OCI-LY3 (cell line): Measurements from ENCODE around the gene STOX1.

Source experiments
- H2AFZ ChIP-seq: fragments of 200-600, 300-600 bp; shearing (Covaris generic); 2 replicates; pipeline ENCODE4 v1.6.0; 2014; ENCODE audit warnings: antibody characterized with exemption, low read depth, low read length
- H3K27ac ChIP-seq: fragments of 200-600, 300-600 bp; sonication (generic); 2 replicates; pipeline ENCODE4 v1.5.1; 2014; ENCODE audit warnings: mild to moderate bottlenecking, low read length, moderate library complexity, mixed read lengths
- H3K27me3 ChIP-seq: fragments of 200-600, 300-600 bp; sonication (generic); 2 replicates; pipeline ENCODE4 v1.6.1; 2014; ENCODE audit warnings: low read depth, low read length, mixed read lengths
- H3K36me3 ChIP-seq: fragments of 200-600, 300-600 bp; sonication (generic); replicated peaks from 2 replicates; pipeline ENCODE3; 2014; ENCODE audit warnings: low read depth, low read length, mixed read lengths
- H3K4me1 ChIP-seq: fragments of 300-600, 200-600 bp; sonication (generic); 2 replicates; pipeline ENCODE4 v1.6.1; 2014; ENCODE audit warnings: low read length, mixed read lengths
- H3K4me2 ChIP-seq: fragments of 200-600, 300-600 bp; sonication (generic); 2 replicates; pipeline ENCODE4 v1.6.1; 2014; ENCODE audit warnings: low read length, mixed read lengths
- H3K4me3 ChIP-seq: fragments of 300-600, 200-600 bp; sonication (generic); 2 replicates; pipeline ENCODE4 v1.5.1; 2014; ENCODE audit warnings: antibody characterized with exemption, mild to moderate bottlenecking, low read length, moderate library complexity
- H3K79me2 ChIP-seq: fragments of 300-600, 200-600 bp; shearing (Covaris generic); 2 replicates; pipeline ENCODE4 v1.6.1; 2014; ENCODE audit warnings: mild to moderate bottlenecking, low read length, mixed read lengths
- H3K9ac ChIP-seq: fragments of 300-600, 200-600 bp; shearing (Covaris generic); 2 replicates; pipeline ENCODE4 v1.6.0; 2014; ENCODE audit warnings: mild to moderate bottlenecking, low read length, moderate library complexity
- H3K9me3 ChIP-seq: fragments of 200-600, 300-600 bp; shearing (Covaris generic); 2 replicates; pipeline ENCODE4 v1.6.1; 2014; ENCODE audit warnings: low read length, mixed read lengths; ENCODE audit not compliant: insufficient read depth
- H4K20me1 ChIP-seq: fragments of 200-600, 300-600 bp; sonication (generic); 2 replicates; pipeline ENCODE4 v1.6.1; 2016; ENCODE audit warnings: low read length, mixed read lengths; ENCODE audit not compliant: insufficient read depth
- EZH2phosphoT487 ChIP-seq: fragments of 200-600 bp; shearing (Covaris generic); IDR thresholded peaks from 2 replicates; pipeline ENCODE4 v1.6.1; 2018; ENCODE audit warnings: antibody characterized with exemption, mixed run types, low read depth
- TF ChIP-seq, protein P1 (sequence below): fragments of 200-600, 300-600 bp; sonication (generic); IDR thresholded peaks from 2 replicates; pipeline ENCODE4 v1.5.1; 2014; ENCODE audit warnings: antibody characterized with exemption, low read length, low read depth

The STOX1 gene

DNA sequence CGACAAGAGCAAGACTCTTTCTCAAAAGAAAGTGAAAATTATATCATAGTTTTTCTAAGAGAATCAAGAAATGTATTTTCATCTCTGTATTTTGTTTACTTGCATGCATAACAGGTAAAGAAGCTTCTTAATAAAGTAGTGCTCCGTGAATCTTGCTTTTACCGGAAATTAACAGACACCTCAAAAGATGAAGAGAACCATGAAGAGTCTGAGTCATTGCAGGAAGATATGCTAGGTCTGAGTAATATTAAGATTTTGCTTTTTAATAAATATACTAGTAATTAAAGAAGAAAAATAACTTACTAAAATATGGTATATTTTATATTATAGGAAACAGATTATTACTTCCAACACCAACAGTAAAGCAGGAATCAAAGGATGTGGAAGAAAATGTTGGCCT, 39.5 kb upstream of the STOX1 start:
- H2AFZ ChIP-seq, result no peak overlapping the region
- TF ChIP-seq, protein P1, sequence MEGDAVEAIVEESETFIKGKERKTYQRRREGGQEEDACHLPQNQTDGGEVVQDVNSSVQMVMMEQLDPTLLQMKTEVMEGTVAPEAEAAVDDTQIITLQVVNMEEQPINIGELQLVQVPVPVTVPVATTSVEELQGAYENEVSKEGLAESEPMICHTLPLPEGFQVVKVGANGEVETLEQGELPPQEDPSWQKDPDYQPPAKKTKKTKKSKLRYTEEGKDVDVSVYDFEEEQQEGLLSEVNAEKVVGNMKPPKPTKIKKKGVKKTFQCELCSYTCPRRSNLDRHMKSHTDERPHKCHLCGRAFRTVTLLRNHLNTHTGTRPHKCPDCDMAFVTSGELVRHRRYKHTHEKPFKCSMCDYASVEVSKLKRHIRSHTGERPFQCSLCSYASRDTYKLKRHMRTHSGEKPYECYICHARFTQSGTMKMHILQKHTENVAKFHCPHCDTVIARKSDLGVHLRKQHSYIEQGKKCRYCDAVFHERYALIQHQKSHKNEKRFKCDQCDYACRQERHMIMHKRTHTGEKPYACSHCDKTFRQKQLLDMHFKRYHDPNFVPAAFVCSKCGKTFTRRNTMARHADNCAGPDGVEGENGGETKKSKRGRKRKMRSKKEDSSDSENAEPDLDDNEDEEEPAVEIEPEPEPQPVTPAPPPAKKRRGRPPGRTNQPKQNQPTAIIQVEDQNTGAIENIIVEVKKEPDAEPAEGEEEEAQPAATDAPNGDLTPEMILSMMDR, result no peak
- no peak for TF ChIP-seq EZH2phosphoT487
- H3K36me3 ChIP-seq, result peaks cover 18% of the 10 kb centered on the region

DNA sequence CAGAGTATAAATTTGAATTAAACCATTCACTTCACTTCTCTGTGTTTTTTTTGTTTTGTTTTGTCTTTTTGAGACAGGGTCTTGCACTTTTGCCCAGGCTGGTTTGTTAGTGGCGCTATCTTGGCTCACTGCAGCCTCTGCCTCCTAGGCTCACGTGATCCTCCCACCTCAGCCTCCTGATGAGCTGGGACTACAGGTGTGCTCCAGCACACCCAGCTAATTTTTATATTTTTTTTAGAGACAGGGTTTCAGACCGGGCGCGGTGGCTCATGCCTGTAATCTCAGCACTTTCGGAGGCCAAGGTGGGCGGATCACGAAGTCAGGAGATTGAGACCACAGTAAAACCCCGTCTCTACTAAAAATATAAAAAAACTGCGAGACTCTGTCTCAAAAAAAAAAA, 36.9 kb upstream of the STOX1 start:
- Histone ChIP-seq H3K4me3 (no peak overlapping the region), H3K9me3 (no peaks in the 10 kb centered on the region), H4K20me1 (peaks cover 2% of the 10 kb centered on the region; the same call in 1 of the 2 replicates), H3K4me1 (peaks cover 12% of the 10 kb centered on the region), H3K36me3 (peaks cover 22% of the 10 kb centered on the region), H3K79me2 (no peaks in the 10 kb centered on the region), H2AFZ (no peak overlapping the region), H3K27ac (no peak overlapping the region), H3K27me3 (no peaks in the 10 kb centered on the region), H3K4me2 (no peak overlapping the region), H3K9ac (no peak overlapping the region)
- TF ChIP-seq EZH2phosphoT487, result no peak
- TF ChIP-seq, protein P1, result no peak

More for the DNA sequence above, 39.5 kb upstream of the STOX1 start:
- peak overlapping the region; percentile 43 for H3K4me2 ChIP-seq
- H3K9me3 ChIP-seq, result no peaks in the 10 kb centered on the region
- no peak overlapping the region for H3K4me3 ChIP-seq
- H3K27ac ChIP-seq, result 0 out of 2 replicates have a peak overlapping the region, but pooled peaks have one; percentile 21
- no peaks in the 10 kb centered on the region for H3K27me3 ChIP-seq
- peaks cover 12% of the 10 kb centered on the region for H3K4me1 ChIP-seq
- H4K20me1 ChIP-seq, result peaks cover 2% of the 10 kb centered on the region; the same call in 1 of the 2 replicates
- no peak overlapping the region for H3K9ac ChIP-seq
- no peaks in the 10 kb centered on the region for H3K79me2 ChIP-seq

DNA sequence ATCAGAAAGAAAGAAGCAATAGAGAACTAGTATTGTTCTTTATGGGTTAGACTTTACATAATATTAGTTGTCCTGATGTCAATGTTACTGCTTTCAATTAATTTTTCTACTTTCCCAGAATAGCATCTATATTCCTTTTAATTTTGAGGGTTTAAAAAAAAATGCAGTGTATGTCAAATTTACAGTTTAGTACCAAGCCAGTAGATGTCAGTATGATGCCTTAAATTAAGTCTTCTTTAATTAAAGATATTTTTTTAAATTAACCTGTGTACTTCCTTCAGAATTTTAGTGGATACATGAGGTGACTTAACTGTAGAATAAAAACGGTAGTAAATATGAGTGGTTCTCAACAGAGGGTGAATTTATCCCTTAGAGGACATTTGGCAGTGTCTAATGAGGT, 35.2 kb upstream of the STOX1 start:
- H3K4me1 ChIP-seq, result peaks cover 11% of the 10 kb centered on the region
- H3K4me3 ChIP-seq, result no peak overlapping the region
- no peak overlapping the region for H3K9ac ChIP-seq
- H3K79me2 ChIP-seq, result no peaks in the 10 kb centered on the region
- H2AFZ ChIP-seq, result no peak overlapping the region
- no peak overlapping the region for H3K27ac ChIP-seq
- peaks cover 18% of the 10 kb centered on the region for H3K36me3 ChIP-seq
- H3K4me2 ChIP-seq, result no peak overlapping the region
- H3K27me3 ChIP-seq, result no peaks in the 10 kb centered on the region
- H4K20me1 ChIP-seq, result peaks cover 2% of the 10 kb centered on the region; the same call in 1 of the 2 replicates
- TF ChIP-seq, protein P1, result peak; percentile 19
- TF ChIP-seq EZH2phosphoT487, result no peak
- H3K9me3 ChIP-seq, result no peaks in the 10 kb centered on the region

DNA sequence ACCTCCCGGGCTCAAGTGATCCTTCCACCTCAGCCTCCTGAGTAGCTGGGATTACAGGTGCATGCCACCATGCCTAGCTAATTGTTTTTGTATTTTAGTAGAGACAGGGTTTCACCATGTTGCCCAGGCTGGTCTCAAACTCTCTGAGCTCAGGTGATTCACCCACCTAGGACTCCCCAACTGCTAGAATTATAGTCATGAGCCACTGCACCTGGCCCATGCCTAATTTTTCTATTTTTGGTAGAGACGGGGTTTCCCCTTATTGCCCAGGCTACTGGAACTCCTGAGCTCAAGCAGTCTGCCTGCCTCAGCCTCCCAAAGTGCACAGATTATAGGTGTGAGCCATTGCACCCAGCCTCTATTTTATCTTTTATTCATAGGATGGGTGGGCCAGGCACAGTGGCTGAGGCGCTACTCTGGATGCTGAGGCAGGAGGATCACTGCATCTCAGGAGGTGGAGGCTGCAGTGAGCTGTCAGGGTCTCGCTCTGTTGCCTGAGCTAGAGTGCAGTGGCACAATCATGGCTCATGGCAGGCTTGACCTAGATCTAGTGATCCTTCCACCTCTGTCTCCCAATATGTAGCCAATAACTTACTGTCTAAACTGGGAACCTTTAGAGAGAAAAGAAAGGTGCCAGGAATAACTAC, 31.3 kb upstream of the STOX1 start:
- Histone ChIP-seq H3K27me3 (no peaks in the 10 kb centered on the region), H3K79me2 (no peaks in the 10 kb centered on the region), H2AFZ (no peak overlapping the region), H3K4me1 (no peaks in the 10 kb centered on the region), H3K4me3 (no peak overlapping the region), H3K9ac (no peak overlapping the region), H4K20me1 (no peaks in the 10 kb centered on the region), H3K27ac (no peak overlapping the region), H3K36me3 (peaks cover 4% of the 10 kb centered on the region), H3K4me2 (no peak overlapping the region), H3K9me3 (no peaks in the 10 kb centered on the region)
- TF ChIP-seq EZH2phosphoT487, result no peak
- TF ChIP-seq, protein P1, result no peak
